WERI-Rb-1 (cell line): Measurements from ENCODE around the gene ADGRG3.

Experiments
- DNase-seq: peaks from one replicate; pipeline ENCODE4 v3.0.0-alpha.2; 2020
- H3K27ac ChIP-seq: fragments of 250-450 bp; sonication (Bioruptor Pico); 2 replicates; pipeline ENCODE4 v1.5.1; 2020; ENCODE audit warnings: mild to moderate bottlenecking, moderate library complexity
- H3K27me3 ChIP-seq: fragments of 250-450 bp; sonication (Bioruptor Pico); 2 replicates; pipeline ENCODE4 v1.5.1; 2021; ENCODE audit warnings: mild to moderate bottlenecking, low read depth, moderate library complexity; ENCODE audit not compliant: insufficient read depth, severe bottlenecking
- H3K36me3 ChIP-seq: fragments of 250-450 bp; sonication (Bioruptor Pico); 2 replicates; pipeline ENCODE4 v1.5.1; 2020; ENCODE audit warnings: mild to moderate bottlenecking, moderate library complexity
- H3K4me3 ChIP-seq: 2 replicates; pipeline ENCODE4 v1.5.1; 2011; ENCODE audit warnings: low read depth, mild to moderate bottlenecking, control low read depth, low read length
- H3K9me3 ChIP-seq: fragments of 250-450 bp; sonication (Bioruptor Pico); 2 replicates; pipeline ENCODE4 v1.5.1; 2021; ENCODE audit warnings: mild to moderate bottlenecking, moderate library complexity; ENCODE audit not compliant: severe bottlenecking
- CTCF ChIP-seq: IDR thresholded peaks from 2 replicates; pipeline ENCODE4 v1.5.1; 2011; ENCODE audit warnings: low read depth, mild to moderate bottlenecking, control low read depth, inconsistent platforms, low read length

The ADGRG3 gene

GRCh38 chr16:57644383-57645014, 23.6 kb upstream of the ADGRG3 start:
- H3K27me3 ChIP-seq: no peaks in the 10 kb centered on the region
- no peak overlapping the region for H3K4me3 ChIP-seq
- H3K36me3 ChIP-seq: no peaks in the 10 kb centered on the region
- no peak overlapping the region for H3K27ac ChIP-seq
- DNase-seq: no peak
- H3K9me3 ChIP-seq: no peaks in the 10 kb centered on the region
- no peak for TF ChIP-seq CTCF

GRCh38 chr16:57645169-57645568, 22.9 kb upstream of the ADGRG3 start:
- Histone ChIP-seq H3K36me3 (no peaks in the 10 kb centered on the region), H3K4me3 (no peak overlapping the region), H3K27me3 (no peaks in the 10 kb centered on the region), H3K27ac (no peak overlapping the region), H3K9me3 (no peaks in the 10 kb centered on the region)
- DNase-seq: no peak
- no peak for TF ChIP-seq CTCF

- no peak overlapping the region for H3K27ac ChIP-seq
- H3K27me3 ChIP-seq: no peaks in the 10 kb centered on the region
- H3K4me3 ChIP-seq: no peak overlapping the region
- no peak for DNase-seq
- H3K9me3 ChIP-seq: no peaks in the 10 kb centered on the region
- no peaks in the 10 kb centered on the region for H3K36me3 ChIP-seq
- no peak for TF ChIP-seq CTCF
Observed at GRCh38 chr16:57645691-57646387, 22.3 kb upstream of the ADGRG3 start.

GRCh38 chr16:57646388-57647039, 21.6 kb upstream of the ADGRG3 start:
- Histone ChIP-seq H3K36me3 (no peaks in the 10 kb centered on the region), H3K4me3 (no peak overlapping the region), H3K9me3 (no peaks in the 10 kb centered on the region), H3K27me3 (no peaks in the 10 kb centered on the region), H3K27ac (no peak overlapping the region)
- no peak for DNase-seq
- TF ChIP-seq CTCF: no peak

GRCh38 chr16:57647136-57647875, 20.8 kb upstream of the ADGRG3 start:
- H3K27me3 ChIP-seq: no peaks in the 10 kb centered on the region
- DNase-seq: no peak
- no peak overlapping the region for H3K4me3 ChIP-seq
- H3K36me3 ChIP-seq: no peaks in the 10 kb centered on the region
- no peak for TF ChIP-seq CTCF
- H3K9me3 ChIP-seq: no peaks in the 10 kb centered on the region
- no peak overlapping the region for H3K27ac ChIP-seq
